NCI-H69 (cell line): ENCODE results near the gene PDZD2.
A peak's percentile ranks its signal among the peaks of the same experiment; 100 is the strongest.

Experiments
- DNase-seq: peaks from one replicate; lab custom pipeline; 2025; lab: John Stamatoyannopoulos, UW

Gene PDZD2

DNA sequence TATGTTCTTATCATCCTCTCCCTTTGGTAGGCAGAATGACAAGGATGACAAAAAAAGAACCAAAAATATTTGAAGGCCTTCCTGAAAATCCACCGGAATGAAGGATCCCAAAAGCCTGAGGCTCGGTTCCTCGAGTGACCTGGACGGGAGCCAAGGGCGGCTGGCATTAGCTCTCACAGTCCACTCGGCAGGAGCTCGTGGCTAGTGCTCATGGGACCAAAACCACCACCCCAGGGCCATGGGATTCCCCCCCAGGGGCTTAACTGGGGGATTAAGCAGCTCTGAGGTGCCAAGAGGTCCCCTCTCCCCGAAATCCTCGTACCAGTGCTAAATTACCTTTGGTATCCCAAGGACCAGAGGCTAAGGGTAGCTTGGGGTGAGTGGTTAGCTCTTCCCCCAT lies 586 bp upstream of the PDZD2 start:
- no peak for DNase-seq

DNA sequence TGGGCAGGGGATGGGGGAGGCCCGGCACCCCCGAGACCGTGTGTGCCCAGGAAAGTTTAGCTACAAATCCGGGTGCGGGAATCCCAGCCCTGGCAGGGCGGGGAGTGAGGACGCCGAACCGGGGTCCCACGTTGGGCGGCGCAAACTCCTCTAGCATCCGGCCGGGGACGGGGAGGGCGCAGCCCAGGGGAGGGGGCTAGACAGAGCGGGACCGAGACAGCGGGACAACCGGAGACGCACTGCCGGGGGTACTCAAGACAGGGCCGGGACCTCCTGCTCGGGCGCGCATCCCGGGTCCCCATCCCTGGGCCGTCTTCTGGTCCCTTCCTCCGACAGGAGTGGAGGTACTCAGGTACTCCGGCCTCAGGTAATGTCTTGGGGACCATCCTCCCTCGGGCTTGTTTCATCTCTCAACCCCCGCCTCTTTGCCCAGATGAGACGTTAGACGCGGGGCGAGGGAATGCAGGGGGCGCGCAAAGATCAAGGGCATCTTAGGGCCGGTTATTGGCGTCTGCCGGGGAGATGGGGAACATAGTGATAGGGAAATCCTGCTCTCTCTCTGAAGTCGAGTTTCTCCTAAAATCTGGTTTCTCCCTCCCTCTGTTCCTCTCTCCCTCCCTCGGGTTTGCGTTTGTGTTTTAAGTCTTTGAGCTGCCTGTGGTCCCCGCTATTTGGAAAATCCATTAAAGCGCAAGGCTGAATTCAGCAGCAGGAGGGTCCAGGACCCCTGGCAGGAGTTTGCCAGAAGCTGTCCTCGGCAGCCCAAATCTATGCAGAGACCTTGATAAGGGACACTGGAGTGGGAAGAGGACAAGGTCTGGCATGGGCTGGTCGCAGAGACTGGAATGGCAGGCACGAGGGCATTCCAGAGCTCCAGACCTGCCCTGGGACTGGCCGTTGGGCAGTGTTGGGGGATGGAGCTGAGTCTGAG lies 815 bp downstream of the PDZD2 start:
- DNase-seq, result no peak

DNA sequence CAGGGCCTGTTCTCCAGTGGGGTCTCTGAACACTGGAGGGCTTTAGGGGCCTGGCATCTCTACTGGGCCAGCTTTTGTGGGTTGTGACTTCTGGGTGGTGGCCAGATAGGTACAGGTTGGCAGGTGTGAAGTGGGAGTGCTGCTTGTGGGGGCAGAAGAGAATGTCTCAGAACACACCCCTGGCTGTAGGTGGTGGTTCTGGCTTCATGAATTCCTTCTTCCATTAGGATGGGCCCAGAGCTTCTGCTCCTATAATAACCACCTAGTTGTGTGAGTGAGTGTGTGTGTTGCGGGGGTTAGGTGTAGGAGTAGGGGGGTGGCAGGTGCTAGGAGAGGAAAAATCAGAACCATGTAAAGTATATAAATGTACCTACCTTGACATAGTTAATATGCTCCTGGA lies 1.6 kb downstream of the PDZD2 start:
- no peak for DNase-seq

DNA sequence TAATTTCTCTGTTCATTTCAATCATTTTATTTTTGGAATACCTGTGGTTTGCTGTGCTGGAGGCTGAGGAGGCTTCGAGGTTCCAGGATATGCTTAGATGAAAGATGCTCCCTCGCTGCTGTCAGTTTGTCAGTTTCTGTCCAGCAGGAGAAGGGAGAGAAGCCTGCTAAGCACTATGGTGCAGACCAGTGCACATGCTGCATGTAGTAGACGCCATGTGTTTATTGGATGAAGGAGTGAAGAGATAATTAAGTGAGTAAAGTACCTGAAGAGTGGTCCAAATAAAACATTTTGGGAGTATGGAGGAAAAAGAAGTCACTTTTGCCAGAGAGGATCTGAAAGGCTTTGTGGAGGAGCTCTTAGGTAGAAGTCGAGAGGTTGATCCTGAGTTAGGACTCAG lies 2.1 kb downstream of the PDZD2 start:
- DNase-seq, result no peak

DNA sequence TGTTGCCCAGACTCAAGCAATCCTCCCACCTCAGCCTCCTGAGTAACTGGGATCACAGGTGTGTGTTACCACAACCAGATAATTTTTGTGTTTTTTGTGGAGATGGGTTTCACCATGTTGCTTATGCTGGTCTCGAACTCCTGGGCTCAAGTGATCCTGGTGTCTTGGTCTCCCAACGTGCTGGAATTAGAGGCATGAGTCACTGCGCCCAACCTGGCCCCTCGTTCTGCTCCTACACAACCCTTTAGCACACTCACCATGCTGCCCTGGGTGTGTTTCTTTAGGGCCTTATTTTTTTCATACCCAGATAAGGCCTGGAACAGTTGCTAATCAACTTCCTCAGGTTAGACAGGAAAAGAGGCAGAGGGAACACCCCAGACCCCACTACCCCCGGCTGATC lies 2.6 kb downstream of the PDZD2 start:
- DNase-seq, result no peak

DNA sequence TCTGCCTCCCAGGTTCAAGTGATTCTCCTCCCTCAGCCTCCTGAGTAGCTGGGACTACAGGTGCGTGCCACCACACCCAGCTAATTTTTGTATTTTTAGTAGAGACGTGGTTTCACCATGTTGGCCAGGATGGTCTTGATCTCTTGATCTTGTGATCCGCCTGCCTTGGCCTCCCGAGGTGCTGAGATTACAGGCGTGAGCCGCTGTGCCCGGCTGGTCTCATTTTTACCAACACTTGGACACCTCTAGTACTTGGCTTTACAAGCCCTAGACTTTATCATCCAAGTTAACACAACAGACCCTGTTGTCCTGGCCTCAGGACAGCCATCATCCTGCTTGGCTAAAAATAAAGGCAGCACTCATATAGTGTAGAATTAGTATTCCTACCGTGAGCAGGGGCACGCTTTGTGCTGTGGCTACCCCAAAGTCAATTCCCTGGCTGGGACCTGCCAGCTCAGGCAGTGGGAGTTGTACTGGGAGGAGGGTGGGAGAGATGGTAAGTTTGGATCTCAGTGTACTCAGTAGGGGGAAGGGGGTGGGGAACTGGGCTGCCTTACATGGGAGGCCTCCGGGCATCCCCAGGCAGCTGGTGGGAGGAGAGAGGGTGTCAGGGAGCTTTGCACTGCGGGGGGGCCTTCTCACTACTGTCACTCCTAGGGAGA lies 6.6 kb downstream of the PDZD2 start:
- DNase-seq, result no peak

DNA sequence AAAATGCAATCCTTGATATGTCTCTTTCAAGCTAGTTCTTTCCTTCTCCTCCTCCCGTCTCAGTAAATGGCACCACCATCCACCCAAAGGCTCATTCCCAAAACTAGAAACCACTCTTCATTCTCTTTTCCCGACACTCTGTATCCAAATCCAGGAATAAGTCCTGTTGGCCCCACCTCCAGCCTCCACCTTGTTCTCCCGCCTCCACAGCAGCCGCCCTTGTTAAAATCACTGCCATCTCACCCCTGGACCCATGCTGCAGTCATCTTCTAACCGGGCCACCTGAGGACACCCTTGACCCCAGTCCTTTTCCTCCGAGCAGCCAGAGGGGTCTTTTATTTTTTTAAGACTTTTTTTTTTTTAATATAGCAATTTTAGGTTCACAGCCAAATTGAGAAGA lies 9.4 kb downstream of the PDZD2 start:
- DNase-seq, result no peak

DNA sequence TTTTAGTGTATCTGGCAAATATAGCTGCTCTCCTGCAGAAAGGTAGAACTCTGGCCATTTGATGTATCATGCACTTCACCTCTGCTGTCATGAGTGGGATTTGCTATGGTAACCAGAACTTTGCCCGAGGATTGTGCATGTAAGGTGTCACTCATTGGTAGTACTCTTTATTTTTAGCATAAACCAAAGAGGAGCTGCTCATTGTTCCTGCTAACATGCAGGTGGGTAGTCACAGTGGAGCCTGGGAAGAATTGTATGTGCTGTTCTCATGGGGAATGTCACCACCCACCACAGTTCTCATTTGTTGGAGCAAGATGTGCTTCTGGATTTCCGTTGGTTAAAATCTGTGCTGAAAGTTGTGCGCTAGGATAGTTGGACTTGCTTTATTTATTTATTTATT lies 12.3 kb downstream of the PDZD2 start:
- no peak for DNase-seq

DNA sequence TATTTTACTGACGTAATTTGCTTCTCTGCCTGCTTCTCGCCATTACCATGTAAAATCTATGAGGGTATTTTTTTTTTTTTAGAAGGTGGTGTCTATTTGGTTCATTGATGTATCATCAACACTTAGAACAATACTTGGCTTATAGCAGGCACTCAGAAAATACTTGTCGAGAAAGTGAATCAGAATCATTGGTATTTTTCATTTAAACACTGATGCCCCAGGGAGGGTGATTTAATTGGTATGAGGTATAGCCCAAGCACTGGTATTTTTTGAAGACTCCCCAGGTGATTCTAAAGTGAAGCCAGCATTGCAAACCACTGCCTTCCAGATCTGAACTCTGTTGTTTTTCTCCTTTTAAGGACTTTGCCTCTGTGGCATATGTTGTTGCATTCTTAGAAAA lies 16.6 kb downstream of the PDZD2 start:
- DNase-seq, result no peak

DNA sequence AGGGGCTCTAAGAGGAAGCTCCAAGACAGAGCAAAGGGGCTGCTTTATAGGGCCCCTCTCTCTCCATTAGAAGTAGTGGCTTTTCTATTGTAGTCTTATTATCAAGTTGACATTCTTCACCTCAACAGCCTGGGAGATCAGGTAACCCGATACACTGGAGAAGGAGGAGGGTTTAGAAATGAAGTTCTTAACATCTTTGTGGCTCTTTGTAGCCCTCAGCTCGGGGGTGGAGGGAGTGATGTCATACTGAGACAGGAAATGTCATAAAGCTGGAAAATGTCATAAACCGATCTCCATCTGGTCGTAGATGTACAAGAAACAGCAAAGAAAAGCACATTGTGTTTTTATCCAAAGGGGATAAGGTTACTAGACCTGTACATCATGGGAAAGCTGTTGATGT lies 17.9 kb downstream of the PDZD2 start:
- no peak for DNase-seq

DNA sequence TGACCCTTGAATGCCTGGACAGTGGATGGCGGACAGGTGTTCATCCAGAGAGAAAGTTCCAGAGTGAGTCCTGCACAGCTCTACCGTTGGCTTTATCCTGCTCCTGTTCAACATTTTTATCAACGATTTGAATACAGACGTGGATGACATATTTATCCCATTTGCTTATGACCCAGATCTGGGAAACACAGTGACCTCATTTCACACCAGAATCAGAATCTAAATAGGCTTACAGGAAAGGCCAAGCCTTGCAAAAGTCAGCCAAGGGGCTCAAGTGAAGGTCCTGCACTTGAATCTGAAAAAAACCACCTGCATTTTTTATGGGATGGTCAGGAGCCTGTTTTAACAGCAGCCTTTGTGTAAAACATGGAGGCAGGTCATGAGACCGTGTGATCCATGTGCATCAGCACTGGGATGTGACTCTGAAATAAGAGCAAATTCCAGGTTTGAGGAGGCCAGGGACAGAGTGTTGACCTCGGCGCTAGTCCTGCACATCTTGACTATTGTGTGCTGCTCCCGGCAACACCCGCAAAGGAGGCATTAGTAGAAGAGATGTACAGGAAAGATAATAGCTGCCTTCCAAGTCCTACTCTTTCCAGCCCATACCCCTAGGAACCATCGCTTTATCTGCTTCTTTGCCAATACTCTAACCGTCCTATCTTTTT lies 18.5 kb downstream of the PDZD2 start:
- DNase-seq, result no peak

DNA sequence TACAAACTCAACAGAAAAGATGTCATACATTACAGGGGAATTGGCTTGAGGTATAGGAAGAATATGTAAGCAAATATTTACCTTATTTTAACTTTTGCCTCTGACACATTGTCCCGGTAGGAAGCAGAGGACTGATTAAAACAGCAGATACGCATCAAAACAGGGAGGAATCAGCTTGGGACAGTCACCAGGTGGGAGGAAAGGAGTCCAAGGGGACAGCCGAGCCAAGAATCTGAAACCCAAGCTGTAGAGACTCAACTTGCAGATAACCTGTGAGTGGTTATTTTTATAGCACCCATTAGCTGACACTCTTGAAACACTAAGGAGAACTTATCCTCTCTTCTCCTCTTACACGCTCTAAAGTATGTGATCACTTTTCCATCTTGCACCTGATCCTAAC lies 22.3 kb downstream of the PDZD2 start:
- DNase-seq, result no peak

DNA sequence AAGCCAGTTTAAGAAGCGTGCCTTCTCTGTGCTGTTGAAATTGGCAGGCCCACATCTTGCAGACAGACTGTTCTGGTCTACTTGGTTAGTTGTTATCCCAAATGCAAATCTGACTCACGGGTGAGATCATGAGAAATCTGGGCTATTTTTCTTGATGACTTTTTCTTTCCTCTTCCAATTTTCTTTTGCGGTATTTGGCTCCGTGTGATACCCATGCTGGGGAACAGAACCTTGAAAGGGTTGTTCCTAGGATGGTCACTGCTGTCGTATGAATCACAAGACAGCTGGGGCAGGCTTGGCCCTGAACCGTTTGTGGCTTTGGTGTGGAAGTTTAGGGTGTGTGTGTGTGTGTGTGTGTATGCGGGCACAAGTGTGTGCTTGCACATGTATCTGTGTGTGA lies 24.6 kb downstream of the PDZD2 start:
- no peak for DNase-seq

DNA sequence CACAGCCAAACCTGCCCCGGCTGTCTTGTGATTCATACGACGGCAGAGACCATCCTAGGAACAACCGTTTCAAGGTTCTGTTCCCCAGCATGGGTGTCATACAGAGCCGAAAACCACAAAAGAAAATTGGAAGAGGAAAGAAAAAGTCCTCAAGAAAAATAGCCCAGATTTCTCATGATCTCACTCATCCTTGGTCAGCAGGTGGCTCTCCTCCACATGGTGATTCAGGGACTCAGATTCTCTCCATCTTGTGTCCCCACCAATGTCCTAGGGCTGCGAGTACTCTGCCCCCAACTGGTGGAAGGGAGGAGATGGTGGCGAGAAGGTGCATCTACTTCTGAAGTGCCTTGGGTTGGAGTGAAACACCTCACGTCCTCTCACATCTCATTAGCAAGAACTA lies 25.6 kb downstream of the PDZD2 start:
- peak; percentile 37 for DNase-seq

DNA sequence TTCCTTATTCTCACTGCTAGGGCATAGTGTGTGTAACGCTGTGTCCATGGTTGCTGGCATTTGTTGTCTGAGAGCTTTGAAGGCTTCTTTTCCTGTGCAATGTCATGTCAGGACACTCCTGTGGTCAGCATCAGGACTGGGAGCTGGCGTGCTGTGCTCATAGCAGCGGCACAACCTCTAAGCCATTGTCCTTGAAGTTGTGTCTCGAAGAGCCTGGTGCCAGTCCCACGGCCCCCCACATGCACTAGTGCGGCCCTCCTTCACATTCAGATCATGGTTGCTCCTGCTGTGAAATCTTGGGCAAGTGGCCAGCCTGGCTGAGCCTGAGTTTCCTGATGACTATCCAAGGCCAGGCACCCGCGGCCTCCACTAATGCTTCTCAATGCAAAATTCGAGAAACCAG lies 32.4 kb downstream of the PDZD2 start:
- no peak for DNase-seq

DNA sequence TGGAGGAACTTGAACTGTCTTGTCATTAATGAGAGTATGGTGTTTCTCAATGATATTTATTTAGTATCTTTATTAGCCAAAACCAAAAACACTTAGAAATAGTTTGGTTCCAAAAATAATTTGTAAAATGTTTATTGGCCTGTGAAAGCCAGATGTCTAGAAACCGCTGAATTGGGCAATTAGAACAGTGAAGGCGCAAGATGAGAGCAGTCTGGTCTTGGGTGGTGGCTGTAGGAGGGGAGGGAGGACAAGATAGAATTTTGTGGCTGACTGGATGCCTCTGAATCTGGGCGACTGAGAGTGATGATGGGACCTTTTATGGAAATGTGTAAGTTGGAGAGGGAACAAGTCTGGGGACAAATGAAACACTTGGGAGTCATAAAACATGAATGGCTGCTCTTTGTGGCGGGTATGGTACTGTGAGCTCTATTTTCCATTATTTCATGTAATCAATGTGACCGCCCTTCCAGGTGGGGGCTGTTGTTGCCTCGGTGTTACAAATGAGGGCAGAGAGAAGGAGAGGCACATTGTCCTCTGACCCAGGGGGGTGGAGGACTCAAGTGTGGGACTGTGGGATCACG lies 35.5 kb downstream of the PDZD2 start:
- no peak for DNase-seq

DNA sequence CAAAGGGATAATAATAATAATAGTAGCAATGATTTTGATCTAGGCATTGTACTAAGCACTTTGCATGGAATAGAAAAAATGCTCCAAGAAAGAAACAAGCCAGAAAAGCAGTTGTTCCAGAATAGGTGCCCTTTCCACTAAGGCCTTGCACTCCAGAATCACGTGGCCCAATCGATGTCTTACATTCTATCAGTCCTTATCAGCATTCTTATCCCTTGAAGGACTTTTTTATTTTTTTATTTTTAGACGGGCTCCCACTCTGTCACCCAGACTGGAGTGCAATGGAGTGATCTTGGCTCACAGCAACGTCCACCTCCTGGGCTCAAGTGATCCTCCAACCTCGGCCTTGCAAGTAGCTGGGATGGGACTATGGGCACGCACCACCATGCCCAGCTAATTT lies 36.5 kb downstream of the PDZD2 start:
- no peak for DNase-seq

DNA sequence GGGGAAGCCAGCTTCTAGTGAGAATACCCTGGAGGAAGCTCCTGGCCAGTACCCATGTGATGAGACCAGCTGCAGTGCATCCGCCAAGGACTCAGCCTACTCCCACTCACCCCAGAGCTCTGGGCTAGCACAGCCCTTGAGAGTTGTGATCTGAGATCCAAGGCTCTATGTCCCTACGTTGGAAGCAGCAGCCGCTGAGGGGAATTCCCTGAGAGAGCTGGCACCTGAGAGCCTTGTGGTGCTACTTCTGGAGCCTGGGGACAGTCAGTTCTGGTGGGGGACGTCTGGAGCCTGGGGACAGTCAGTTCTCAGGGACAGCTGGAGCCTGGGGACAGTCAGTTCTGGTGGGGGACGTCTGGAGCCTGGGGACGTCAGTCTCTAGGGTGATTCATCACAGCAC lies 39.2 kb downstream of the PDZD2 start:
- no peak for DNase-seq

DNA sequence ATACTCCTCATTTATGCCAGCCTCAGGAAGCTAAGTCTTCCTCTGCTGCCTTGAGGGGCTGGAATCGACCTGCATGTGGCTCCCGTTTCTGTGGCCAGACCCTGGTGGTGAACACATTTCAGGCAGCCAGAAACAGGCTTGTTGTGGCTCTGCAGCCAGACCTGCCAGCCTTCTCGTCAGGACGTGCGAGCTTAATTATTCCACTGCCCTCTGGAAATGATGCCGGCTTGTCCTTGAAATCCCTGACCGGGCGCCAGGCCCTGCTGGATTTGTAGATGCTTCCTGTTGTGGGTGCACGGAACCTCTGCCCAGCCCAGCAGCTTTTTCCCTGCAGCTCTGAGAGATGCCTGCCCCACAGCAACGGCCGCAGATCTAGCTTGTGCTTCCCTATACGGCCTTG lies 41.6 kb downstream of the PDZD2 start:
- no peak for DNase-seq

DNA sequence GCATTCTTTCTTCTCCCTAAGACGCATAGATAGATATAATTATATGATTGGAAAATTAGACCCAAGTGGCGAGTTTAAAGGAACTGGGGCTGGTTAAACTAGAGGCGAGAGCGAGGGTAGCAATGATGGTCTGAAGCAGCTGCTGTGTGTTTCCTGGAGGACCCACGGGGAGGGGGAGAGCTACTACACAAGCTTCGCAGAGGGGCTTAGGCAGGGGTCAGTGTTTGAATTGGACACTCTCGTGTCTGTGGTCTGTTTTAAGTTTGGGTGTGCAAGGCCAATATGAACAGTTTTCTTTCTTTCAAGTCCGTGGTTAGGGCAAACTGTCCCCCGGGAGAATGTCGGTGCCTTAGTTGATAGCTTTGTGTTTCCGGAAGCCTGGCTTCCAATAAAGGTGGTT lies 43.1 kb downstream of the PDZD2 start:
- no peak for DNase-seq

DNA sequence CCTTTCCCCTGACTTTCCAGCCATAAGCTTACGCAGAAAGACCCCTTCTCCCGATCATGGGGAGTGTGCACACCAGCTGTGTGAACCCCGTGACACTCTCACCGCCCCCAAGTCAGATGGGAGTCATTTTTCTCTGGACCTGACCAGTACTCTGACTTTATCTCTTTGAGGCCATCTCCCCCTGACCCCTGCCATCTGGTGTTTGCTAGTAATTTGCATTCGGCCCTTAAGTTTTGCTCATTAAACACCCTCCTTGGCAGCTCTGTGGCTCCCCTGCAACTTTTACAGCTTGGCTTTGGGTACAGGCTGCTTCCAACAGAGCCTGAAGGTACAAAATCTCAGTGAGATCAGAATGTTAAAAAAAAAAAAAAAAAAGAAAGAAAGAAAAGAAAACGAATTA lies 43.9 kb downstream of the PDZD2 start:
- no peak for DNase-seq

DNA sequence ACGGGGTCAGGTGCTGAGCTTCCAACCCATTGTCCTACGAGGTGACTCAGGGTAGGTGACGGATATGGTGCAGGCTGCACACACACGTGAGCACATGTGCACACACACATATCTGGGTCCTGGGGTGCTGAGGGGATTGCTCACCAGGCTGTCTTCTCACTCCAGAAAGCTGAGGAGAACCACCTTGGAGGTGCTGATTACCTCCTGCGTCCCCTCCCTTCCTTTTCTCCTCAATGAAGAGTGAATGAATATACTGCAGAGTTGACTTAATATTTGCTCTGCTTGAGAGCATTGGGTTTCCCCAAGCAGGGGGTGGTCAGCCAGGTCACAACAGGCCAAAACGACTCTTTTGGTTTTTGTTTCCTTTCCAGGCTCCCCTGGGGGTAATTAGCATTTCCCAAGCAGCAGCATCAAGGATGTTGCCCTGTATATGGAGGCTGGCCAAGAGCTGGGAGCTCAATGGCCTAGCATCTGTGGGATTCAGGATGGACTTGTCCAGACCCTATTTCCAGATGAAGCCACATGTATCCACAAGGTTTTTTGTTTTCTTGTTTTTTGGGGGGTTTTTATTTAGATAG lies 49.7 kb downstream of the PDZD2 start:
- DNase-seq, result peak; percentile 68
